ENCODE results near the gene EDA.

GRCh38 chrX:69844636-69845035 lies 228.7 kb downstream of the EDA start:
- TF ChIP-seq CTCF (IDR thresholded peaks at IDR 0.05) (no peak), POLR2A (IDR thresholded peaks at IDR 0.05) (no peak), POLR2AphosphoS5 (IDR thresholded peaks at IDR 0.05; ENCODE audit: insufficient read depth in 1 of 2, low read depth in 1 of 2) (no peak)

All from vagina (tissue), 2 donors.